ENCODE results near the gene ABHD16A.
A peak's percentile ranks its signal among the peaks of the same experiment; 100 is the strongest.

The ABHD16A gene

DNA sequence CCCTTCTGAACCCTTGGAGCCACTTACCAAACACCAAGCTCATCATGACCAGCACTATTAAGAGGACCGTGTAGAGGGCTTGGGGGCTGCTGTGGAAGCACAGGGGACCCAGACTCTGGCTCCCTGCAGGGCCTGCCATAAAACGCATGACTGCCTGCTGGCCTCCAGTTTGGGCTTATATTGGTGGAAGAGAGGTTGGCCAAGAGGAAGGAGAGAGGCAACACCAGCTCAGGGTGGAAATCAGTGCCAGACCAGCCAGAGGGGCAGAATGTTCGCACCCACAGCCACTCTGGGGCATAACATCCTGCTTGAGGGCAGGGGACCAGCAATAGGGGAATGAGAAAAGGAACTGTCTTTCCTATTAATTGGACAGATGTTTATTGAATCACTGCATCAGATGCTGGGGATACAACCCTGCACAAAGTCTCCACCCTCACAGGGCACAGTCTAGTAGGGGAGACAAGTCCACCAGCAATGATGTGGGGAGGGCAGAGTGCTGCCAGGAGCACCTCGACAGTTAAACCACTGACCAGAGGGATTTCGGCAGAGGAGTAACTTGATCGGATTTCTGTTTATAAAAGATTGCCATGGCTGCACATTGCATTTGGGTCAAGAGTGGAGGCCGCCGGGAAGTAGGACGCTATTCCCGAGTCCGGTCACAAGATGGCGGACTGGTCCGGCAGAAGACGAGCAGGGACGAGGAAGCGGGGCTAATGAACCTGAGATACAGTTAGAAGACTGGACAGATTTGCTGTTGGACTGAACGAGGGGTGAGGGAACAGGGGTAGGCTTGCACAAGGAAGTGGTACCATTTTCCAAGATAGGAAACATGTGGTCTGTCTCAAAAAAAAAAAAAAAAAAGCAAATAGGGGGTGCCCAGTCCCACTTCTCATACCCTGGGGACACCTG, 22.6 kb downstream of the ABHD16A start, which contains the start of gene LY6G5C:
LY6G5C (minus strand) TSS at position 842 of the 909 bp plus-strand sequence; CDS start at position 148, 694 bp downstream.
- no peaks in the 10 kb centered on the region for H3K36me3 ChIP-seq (ENCODE audit: insufficient read depth)
- H2AFZ ChIP-seq (ENCODE audit: low read depth) = peak within 1 kb of the TSS; percentile 76
- peak within 1 kb of the TSS; percentile 45; the same call in 1 of the 2 replicates for H3K4me2 ChIP-seq
- TF ChIP-seq, protein P1, sequence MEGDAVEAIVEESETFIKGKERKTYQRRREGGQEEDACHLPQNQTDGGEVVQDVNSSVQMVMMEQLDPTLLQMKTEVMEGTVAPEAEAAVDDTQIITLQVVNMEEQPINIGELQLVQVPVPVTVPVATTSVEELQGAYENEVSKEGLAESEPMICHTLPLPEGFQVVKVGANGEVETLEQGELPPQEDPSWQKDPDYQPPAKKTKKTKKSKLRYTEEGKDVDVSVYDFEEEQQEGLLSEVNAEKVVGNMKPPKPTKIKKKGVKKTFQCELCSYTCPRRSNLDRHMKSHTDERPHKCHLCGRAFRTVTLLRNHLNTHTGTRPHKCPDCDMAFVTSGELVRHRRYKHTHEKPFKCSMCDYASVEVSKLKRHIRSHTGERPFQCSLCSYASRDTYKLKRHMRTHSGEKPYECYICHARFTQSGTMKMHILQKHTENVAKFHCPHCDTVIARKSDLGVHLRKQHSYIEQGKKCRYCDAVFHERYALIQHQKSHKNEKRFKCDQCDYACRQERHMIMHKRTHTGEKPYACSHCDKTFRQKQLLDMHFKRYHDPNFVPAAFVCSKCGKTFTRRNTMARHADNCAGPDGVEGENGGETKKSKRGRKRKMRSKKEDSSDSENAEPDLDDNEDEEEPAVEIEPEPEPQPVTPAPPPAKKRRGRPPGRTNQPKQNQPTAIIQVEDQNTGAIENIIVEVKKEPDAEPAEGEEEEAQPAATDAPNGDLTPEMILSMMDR (conservative IDR thresholded peaks at IDR 0.05; ENCODE audit: low read depth, low read length) = peak; percentile 59
- H4K20me1 ChIP-seq (ENCODE audit: insufficient read depth) = no peaks in the 10 kb centered on the region
- H3K4me3 ChIP-seq (IDR thresholded peaks at IDR 0.05; ENCODE audit: insufficient read depth, low read depth, low read length) = no peak within 1 kb of the TSS
- H3K27ac ChIP-seq = no peak within 1 kb of the TSS
- H3K27me3 ChIP-seq (ENCODE audit: insufficient read depth, low read depth) = no peaks in the 10 kb centered on the region
- no peaks in the 10 kb centered on the region for H3K79me2 ChIP-seq (ENCODE audit: insufficient read depth, low read depth)
- H3K9ac ChIP-seq = peak within 1 kb of the TSS; percentile 27; the same call in 1 of the 2 replicates
- H3K4me1 ChIP-seq (ENCODE audit: low read depth, poor library complexity, severe bottlenecking) = peaks cover 49% of the 10 kb centered on the region

DNA sequence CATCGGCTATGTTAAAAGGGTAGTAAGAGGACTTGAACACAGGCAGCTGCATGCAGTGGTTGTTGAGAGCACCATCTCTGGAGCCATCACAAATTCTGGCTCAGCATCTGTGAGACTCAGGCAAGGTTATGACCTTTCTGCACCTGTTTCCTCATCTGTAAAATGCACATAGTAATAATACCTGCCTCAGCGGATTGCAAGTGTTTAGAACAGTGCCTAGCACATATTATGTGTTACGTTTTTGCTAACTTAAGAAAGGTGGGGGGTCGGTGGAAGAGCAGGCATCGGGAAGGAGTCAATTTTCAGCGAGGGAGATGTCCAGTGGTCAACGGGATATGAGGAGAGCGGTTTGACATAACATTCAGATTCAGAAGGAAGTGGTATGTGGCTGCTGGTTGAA, 25.2 kb downstream of the ABHD16A start:
- H4K20me1 ChIP-seq (ENCODE audit: insufficient read depth) = no peaks in the 10 kb centered on the region
- TF ChIP-seq, protein P1 (conservative IDR thresholded peaks at IDR 0.05; ENCODE audit: low read depth, low read length) = no peak
- peak overlapping the region; percentile 13; the same call in 1 of the 2 replicates for H3K4me2 ChIP-seq
- no peaks in the 10 kb centered on the region for H3K27me3 ChIP-seq (ENCODE audit: insufficient read depth, low read depth)
- H3K36me3 ChIP-seq (ENCODE audit: insufficient read depth) = no peaks in the 10 kb centered on the region
- H3K27ac ChIP-seq = peak overlapping the region; percentile 30; the same call in 1 of the 2 replicates
- no peak overlapping the region for H3K9ac ChIP-seq
- peaks cover 49% of the 10 kb centered on the region for H3K4me1 ChIP-seq (ENCODE audit: low read depth, poor library complexity, severe bottlenecking)
- no peak overlapping the region for H3K4me3 ChIP-seq (IDR thresholded peaks at IDR 0.05; ENCODE audit: insufficient read depth, low read depth, low read length)
- H3K79me2 ChIP-seq (ENCODE audit: insufficient read depth, low read depth) = no peaks in the 10 kb centered on the region
- no peak overlapping the region; the same call in 1 of the 2 replicates for H2AFZ ChIP-seq (ENCODE audit: low read depth)

DNA sequence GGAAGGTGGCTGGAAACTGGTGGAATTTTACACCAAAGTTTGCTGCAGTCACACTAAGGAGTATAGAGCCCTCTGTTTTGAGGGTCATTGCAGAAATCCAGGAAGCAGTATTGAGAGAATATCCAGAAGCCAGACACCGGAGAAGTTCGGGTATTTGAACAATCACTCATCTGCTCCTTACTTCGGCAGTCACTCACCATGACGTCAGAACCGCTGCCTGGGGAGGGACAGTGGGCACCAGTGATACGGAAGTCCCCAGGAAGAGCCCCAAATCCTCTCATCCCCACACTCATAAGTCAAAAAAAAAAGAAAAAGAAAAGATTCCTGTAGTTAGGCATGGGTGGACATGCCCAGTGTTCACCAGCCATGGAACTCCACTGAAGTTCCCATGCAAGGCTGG, 26.2 kb downstream of the ABHD16A start:
- no peaks in the 10 kb centered on the region for H4K20me1 ChIP-seq (ENCODE audit: insufficient read depth)
- no peak overlapping the region for H3K9ac ChIP-seq
- H3K4me3 ChIP-seq (IDR thresholded peaks at IDR 0.05; ENCODE audit: insufficient read depth, low read depth, low read length) = no peak overlapping the region
- H2AFZ ChIP-seq (ENCODE audit: low read depth) = no peak overlapping the region
- TF ChIP-seq, protein P1 (conservative IDR thresholded peaks at IDR 0.05; ENCODE audit: low read depth, low read length) = no peak
- peak overlapping the region; percentile 13; the same call in 1 of the 2 replicates for H3K4me2 ChIP-seq
- H3K4me1 ChIP-seq (ENCODE audit: low read depth, poor library complexity, severe bottlenecking) = peaks cover 49% of the 10 kb centered on the region
- H3K27ac ChIP-seq = no peak overlapping the region
- no peaks in the 10 kb centered on the region for H3K79me2 ChIP-seq (ENCODE audit: insufficient read depth, low read depth)
- no peaks in the 10 kb centered on the region for H3K36me3 ChIP-seq (ENCODE audit: insufficient read depth)
- no peaks in the 10 kb centered on the region for H3K27me3 ChIP-seq (ENCODE audit: insufficient read depth, low read depth)

DNA sequence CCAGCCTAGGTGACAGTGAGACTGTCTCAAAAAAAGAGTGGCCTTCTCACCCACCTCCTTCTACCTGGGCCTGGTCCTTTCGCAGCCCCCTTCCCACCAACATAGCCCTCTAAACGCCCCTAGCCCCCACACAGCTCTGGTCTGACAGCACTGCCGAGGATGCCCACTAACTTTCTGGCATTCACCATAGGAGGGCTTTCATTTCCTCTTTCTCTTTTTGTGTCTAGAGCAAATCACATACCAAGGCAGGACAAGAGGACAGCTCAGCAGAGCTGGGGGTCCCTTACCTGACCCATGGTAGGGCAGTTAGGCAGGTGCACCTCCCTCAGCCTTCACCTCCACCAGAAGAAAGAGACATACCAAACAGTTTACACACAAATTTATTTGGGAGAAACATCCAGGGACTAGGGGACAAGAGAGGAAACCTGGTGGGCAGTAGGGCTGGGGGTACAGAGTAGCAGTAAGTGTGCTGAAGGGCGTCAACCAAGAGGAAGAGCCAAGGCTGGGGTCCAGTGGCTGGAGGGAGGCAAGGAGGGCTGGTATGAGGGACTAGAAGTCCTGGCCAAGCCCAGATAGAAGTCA, 26.7 kb downstream of the ABHD16A start:
- H3K79me2 ChIP-seq (ENCODE audit: insufficient read depth, low read depth) = no peaks in the 10 kb centered on the region
- no peaks in the 10 kb centered on the region for H4K20me1 ChIP-seq (ENCODE audit: insufficient read depth)
- no peak overlapping the region for H3K4me2 ChIP-seq
- H3K27me3 ChIP-seq (ENCODE audit: insufficient read depth, low read depth) = no peaks in the 10 kb centered on the region
- TF ChIP-seq, protein P1 (conservative IDR thresholded peaks at IDR 0.05; ENCODE audit: low read depth, low read length) = no peak
- no peak overlapping the region for H3K4me3 ChIP-seq (IDR thresholded peaks at IDR 0.05; ENCODE audit: insufficient read depth, low read depth, low read length)
- H2AFZ ChIP-seq (ENCODE audit: low read depth) = no peak overlapping the region
- H3K9ac ChIP-seq = no peak overlapping the region
- H3K27ac ChIP-seq = no peak overlapping the region
- H3K4me1 ChIP-seq (ENCODE audit: low read depth, poor library complexity, severe bottlenecking) = peaks cover 47% of the 10 kb centered on the region
- no peaks in the 10 kb centered on the region for H3K36me3 ChIP-seq (ENCODE audit: insufficient read depth)

Data from KMS-11 (cell line).